WTC11 (cell line): ENCODE data around the gene NCAPH2. TPM values are rescaled to one million over a fixed set of nuclear protein-coding genes. Genes with fewer than 3 reads are reported as not detected.

Experiments
- ATAC-seq: fragments of 200-7000 bp; cut with Tn5 transposase; 2 replicates; pipeline ENCODE4 v1.10.0; 2021; ENCODE audit warnings: mild to moderate bottlenecking, moderate library complexity
- CTCF ChIA-PET: fragments of 300-600 bp; sonication (Branson Sonifier 250); formaldehyde crosslinking; loops from one replicate; lab custom pipeline; 2021; ENCODE audit warnings: antibody characterized with exemption; lab: Charles Lee
- POLR2A ChIA-PET: fragments of 350-600 bp; sonication (Branson Sonifier 250); formaldehyde crosslinking; loops from one replicate; lab custom pipeline; 2021; ENCODE audit warnings: antibody characterized with exemption; lab: Charles Lee
- DNase-seq: peaks from one replicate; pipeline ENCODE4 v3.0.0; 2021; ENCODE audit warnings: low spot score
- H3K27ac Mint-ChIP-seq: 2 replicates; pipeline ENCODE4 v1.8.0; 2021; ENCODE audit warnings: mixed read lengths
- H3K27me3 Mint-ChIP-seq: 2 replicates; pipeline ENCODE4 v1.8.0; 2021; ENCODE audit warnings: low read depth, mild to moderate bottlenecking, moderate library complexity, mixed read lengths
- H3K36me3 Mint-ChIP-seq: 2 replicates; pipeline ENCODE4 v1.8.0; 2021; ENCODE audit warnings: mixed read lengths
- H3K4me1 Mint-ChIP-seq: 2 replicates; pipeline ENCODE4 v1.8.0; 2022; ENCODE audit warnings: mixed read lengths
- H3K4me3 Mint-ChIP-seq: 2 replicates; pipeline ENCODE4 v1.8.0; 2021; ENCODE audit warnings: mild to moderate bottlenecking, moderate library complexity, mixed read lengths
- H3K9me3 Mint-ChIP-seq: 2 replicates; pipeline ENCODE4 v1.8.0; 2021; ENCODE audit warnings: mixed read lengths
- CBFB ChIP-seq: sonication (generic); formaldehyde crosslinking; IDR thresholded peaks from 2 replicates; pipeline ENCODE4 v1.8.1; 2022; ENCODE audit warnings: mild to moderate bottlenecking, low read depth, missing genetic modification reagents
- ERG ChIP-seq: fragments of 250-450 bp; sonication (Bioruptor Pico); IDR thresholded peaks from 2 replicates; pipeline ENCODE4 v1.8.0; 2021; ENCODE audit warnings: mild to moderate bottlenecking
- FOXJ3 ChIP-seq: sonication (generic); formaldehyde crosslinking; IDR thresholded peaks from 2 replicates; pipeline ENCODE4 v1.9.0; 2021; ENCODE audit warnings: missing genetic modification reagents, mild to moderate bottlenecking, borderline replicate concordance
- IRF1 ChIP-seq: sonication (generic); formaldehyde crosslinking; IDR thresholded peaks from 2 replicates; pipeline ENCODE4 v1.8.0; 2023; ENCODE audit warnings: missing genetic modification reagents
- JUN ChIP-seq: sonication (generic); formaldehyde crosslinking; IDR thresholded peaks from 2 replicates; pipeline ENCODE4 v1.8.0; 2023; ENCODE audit warnings: mild to moderate bottlenecking, missing genetic modification reagents
- KAT7 ChIP-seq: sonication (generic); formaldehyde crosslinking; IDR thresholded peaks from 2 replicates; pipeline ENCODE4 v1.8.1; 2023; ENCODE audit warnings: missing genetic modification reagents, mild to moderate bottlenecking, borderline replicate concordance
- NFE2L1 ChIP-seq: sonication (generic); formaldehyde crosslinking; IDR thresholded peaks from 2 replicates; pipeline ENCODE4 v1.8.1; 2023; ENCODE audit warnings: missing genetic modification reagents
- NR1H2 ChIP-seq: sonication (generic); formaldehyde crosslinking; IDR thresholded peaks from 2 replicates; pipeline ENCODE4 v1.9.0; 2021; ENCODE audit warnings: mild to moderate bottlenecking, moderate library complexity, missing genetic modification reagents
- OVOL2 ChIP-seq: fragments of 250-450 bp; sonication (Bioruptor Pico); IDR thresholded peaks from 2 replicates; pipeline ENCODE4 v1.9.0; 2021; ENCODE audit warnings: mild to moderate bottlenecking, borderline replicate concordance
- RELA ChIP-seq: sonication (generic); formaldehyde crosslinking; IDR thresholded peaks from 2 replicates; pipeline ENCODE4 v1.8.1; 2022; ENCODE audit warnings: missing genetic modification reagents, mild to moderate bottlenecking, borderline replicate concordance
- SOX15 ChIP-seq: fragments of 250-450 bp; sonication (Bioruptor Pico); IDR thresholded peaks from 2 replicates; pipeline ENCODE4 v1.9.0; 2021; ENCODE audit warnings: mild to moderate bottlenecking
- TCF7 ChIP-seq: sonication (generic); formaldehyde crosslinking; IDR thresholded peaks from 2 replicates; pipeline ENCODE4 v1.8.0; 2022; ENCODE audit warnings: mild to moderate bottlenecking, low read depth, missing genetic modification reagents, moderate library complexity
- TEAD4 ChIP-seq: sonication (generic); formaldehyde crosslinking; IDR thresholded peaks from 2 replicates; pipeline ENCODE4 v1.8.0; 2022; ENCODE audit warnings: mild to moderate bottlenecking, missing genetic modification reagents
- TP53 ChIP-seq: sonication (generic); formaldehyde crosslinking; IDR thresholded peaks from 2 replicates; pipeline ENCODE4 v1.8.1; 2023; ENCODE audit warnings: mild to moderate bottlenecking, missing genetic modification reagents
- ZNF317 ChIP-seq: sonication (generic); formaldehyde crosslinking; IDR thresholded peaks from 2 replicates; pipeline ENCODE4 v1.8.1; 2023; ENCODE audit warnings: low read depth, mild to moderate bottlenecking, moderate library complexity, missing genetic modification reagents, borderline replicate concordance
- total RNA-seq: library from RNA; stranded (reverse); gene quantifications from 3 replicates; pipeline ENCODE4 v1.2.3, GENCODE V29; 2021
- TF ChIP-seq, protein P1 (sequence below): sonication (generic); formaldehyde crosslinking; IDR thresholded peaks from 2 replicates; pipeline ENCODE4 v1.8.0; 2022; ENCODE audit warnings: missing genetic modification reagents
- TF ChIP-seq, protein P2 (sequence below): fragments of 200-600 bp; IDR thresholded peaks from 2 replicates; pipeline ENCODE4 v1.8.0; 2022; ENCODE audit warnings: antibody characterized with exemption
- TF ChIP-seq, protein P3 (sequence below): sonication (generic); formaldehyde crosslinking; IDR thresholded peaks from 2 replicates; pipeline ENCODE4 v1.8.0; 2023; ENCODE audit warnings: mild to moderate bottlenecking, missing genetic modification reagents
- TF ChIP-seq, protein P4 (sequence below): sonication (generic); formaldehyde crosslinking; IDR thresholded peaks from 2 replicates; pipeline ENCODE4 v1.8.1; 2023; ENCODE audit warnings: mild to moderate bottlenecking, missing genetic modification reagents

NCAPH2 gene
- total RNA-seq, 1 experiment from 2014 or later: 78.4 TPM

GRCh38 chr22:50525104-50525857, 17.3 kb downstream of the NCAPH2 start, which contains the start of gene SCO2 (continued):
- TF ChIP-seq, protein P1, sequence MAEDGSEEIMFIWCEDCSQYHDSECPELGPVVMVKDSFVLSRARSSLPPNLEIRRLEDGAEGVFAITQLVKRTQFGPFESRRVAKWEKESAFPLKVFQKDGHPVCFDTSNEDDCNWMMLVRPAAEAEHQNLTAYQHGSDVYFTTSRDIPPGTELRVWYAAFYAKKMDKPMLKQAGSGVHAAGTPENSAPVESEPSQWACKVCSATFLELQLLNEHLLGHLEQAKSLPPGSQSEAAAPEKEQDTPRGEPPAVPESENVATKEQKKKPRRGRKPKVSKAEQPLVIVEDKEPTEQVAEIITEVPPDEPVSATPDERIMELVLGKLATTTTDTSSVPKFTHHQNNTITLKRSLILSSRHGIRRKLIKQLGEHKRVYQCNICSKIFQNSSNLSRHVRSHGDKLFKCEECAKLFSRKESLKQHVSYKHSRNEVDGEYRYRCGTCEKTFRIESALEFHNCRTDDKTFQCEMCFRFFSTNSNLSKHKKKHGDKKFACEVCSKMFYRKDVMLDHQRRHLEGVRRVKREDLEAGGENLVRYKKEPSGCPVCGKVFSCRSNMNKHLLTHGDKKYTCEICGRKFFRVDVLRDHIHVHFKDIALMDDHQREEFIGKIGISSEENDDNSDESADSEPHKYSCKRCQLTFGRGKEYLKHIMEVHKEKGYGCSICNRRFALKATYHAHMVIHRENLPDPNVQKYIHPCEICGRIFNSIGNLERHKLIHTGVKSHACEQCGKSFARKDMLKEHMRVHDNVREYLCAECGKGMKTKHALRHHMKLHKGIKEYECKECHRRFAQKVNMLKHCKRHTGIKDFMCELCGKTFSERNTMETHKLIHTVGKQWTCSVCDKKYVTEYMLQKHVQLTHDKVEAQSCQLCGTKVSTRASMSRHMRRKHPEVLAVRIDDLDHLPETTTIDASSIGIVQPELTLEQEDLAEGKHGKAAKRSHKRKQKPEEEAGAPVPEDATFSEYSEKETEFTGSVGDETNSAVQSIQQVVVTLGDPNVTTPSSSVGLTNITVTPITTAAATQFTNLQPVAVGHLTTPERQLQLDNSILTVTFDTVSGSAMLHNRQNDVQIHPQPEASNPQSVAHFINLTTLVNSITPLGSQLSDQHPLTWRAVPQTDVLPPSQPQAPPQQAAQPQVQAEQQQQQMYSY (CRISPR knock-in tag): peak; percentile 36
- 0 out of 2 replicates have a peak, but pooled peaks have one; percentile 52 for TF ChIP-seq NR1H2 (CRISPR knock-in tag)
- peak; percentile 35; the same call in 1 of the 2 replicates for TF ChIP-seq ZNF317 (CRISPR knock-in tag)
- TF ChIP-seq ERG (CRISPR knock-in tag): no peak
- TF ChIP-seq FOXJ3 (CRISPR knock-in tag): no peak
- peak; percentile 48; the same call in 1 of the 2 replicates for TF ChIP-seq IRF1 (CRISPR knock-in tag)
- TF ChIP-seq, protein P2, sequence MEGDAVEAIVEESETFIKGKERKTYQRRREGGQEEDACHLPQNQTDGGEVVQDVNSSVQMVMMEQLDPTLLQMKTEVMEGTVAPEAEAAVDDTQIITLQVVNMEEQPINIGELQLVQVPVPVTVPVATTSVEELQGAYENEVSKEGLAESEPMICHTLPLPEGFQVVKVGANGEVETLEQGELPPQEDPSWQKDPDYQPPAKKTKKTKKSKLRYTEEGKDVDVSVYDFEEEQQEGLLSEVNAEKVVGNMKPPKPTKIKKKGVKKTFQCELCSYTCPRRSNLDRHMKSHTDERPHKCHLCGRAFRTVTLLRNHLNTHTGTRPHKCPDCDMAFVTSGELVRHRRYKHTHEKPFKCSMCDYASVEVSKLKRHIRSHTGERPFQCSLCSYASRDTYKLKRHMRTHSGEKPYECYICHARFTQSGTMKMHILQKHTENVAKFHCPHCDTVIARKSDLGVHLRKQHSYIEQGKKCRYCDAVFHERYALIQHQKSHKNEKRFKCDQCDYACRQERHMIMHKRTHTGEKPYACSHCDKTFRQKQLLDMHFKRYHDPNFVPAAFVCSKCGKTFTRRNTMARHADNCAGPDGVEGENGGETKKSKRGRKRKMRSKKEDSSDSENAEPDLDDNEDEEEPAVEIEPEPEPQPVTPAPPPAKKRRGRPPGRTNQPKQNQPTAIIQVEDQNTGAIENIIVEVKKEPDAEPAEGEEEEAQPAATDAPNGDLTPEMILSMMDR: no peak
- TF ChIP-seq TP53 (CRISPR knock-in tag): peak; percentile 62
- TF ChIP-seq OVOL2 (CRISPR knock-in tag): no peak
- TF ChIP-seq RELA: no peak
- TF ChIP-seq TCF7: no peak
- TF ChIP-seq TEAD4 (CRISPR knock-in tag): no peak
- no peak for TF ChIP-seq SOX15 (CRISPR knock-in tag)
- TF ChIP-seq, protein P3, sequence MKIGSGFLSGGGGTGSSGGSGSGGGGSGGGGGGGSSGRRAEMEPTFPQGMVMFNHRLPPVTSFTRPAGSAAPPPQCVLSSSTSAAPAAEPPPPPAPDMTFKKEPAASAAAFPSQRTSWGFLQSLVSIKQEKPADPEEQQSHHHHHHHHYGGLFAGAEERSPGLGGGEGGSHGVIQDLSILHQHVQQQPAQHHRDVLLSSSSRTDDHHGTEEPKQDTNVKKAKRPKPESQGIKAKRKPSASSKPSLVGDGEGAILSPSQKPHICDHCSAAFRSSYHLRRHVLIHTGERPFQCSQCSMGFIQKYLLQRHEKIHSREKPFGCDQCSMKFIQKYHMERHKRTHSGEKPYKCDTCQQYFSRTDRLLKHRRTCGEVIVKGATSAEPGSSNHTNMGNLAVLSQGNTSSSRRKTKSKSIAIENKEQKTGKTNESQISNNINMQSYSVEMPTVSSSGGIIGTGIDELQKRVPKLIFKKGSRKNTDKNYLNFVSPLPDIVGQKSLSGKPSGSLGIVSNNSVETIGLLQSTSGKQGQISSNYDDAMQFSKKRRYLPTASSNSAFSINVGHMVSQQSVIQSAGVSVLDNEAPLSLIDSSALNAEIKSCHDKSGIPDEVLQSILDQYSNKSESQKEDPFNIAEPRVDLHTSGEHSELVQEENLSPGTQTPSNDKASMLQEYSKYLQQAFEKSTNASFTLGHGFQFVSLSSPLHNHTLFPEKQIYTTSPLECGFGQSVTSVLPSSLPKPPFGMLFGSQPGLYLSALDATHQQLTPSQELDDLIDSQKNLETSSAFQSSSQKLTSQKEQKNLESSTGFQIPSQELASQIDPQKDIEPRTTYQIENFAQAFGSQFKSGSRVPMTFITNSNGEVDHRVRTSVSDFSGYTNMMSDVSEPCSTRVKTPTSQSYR (CRISPR knock-in tag): peak; percentile 39; the same call in 1 of the 2 replicates
- peak; percentile 25; the same call in 1 of the 2 replicates for TF ChIP-seq JUN (CRISPR knock-in tag)

DNA sequence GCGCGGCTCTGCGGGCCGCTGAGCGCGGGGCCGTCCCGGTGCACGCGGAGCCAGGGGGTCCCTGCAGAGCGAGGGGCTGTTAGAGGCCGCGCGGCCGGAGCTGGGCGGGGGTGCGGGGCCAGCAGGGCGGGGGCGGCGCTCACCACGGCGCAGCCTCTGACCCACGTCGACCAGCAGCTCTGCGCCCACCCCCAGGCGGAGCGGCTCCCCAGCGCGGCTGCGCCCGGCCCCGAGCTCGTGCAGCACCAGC, 17.8 kb downstream of the NCAPH2 start:
- Mint-ChIP-seq H3K4me3 (peak overlapping the region; percentile 82), H3K36me3 (no peaks in the 10 kb centered on the region), H3K27ac (no peak overlapping the region), H3K27me3 (peaks cover 41% of the 10 kb centered on the region), H3K4me1 (peaks cover 13% of the 10 kb centered on the region)
- DNase-seq: no peak
- POLR2A ChIA-PET: interaction anchor here (0.6 to 2.3 kb wide), 9 partner anchors 11 to 174 kb away, joined by 3 to 13 read pairs (median 3); partner anchors contain the start of genes CHKB, LMF2, NCAPH2 and SYCE3
- TF ChIP-seq IRF1 (CRISPR knock-in tag) (0 out of 2 replicates have a peak, but pooled peaks have one; percentile 44), KAT7 (CRISPR knock-in tag) (no peak), CBFB (CRISPR knock-in tag) (peak; percentile 92; the same call in 1 of the 2 replicates), NFE2L1 (CRISPR knock-in tag) (0 out of 2 replicates have a peak, but pooled peaks have one; percentile 3)
- TF ChIP-seq, protein P4, sequence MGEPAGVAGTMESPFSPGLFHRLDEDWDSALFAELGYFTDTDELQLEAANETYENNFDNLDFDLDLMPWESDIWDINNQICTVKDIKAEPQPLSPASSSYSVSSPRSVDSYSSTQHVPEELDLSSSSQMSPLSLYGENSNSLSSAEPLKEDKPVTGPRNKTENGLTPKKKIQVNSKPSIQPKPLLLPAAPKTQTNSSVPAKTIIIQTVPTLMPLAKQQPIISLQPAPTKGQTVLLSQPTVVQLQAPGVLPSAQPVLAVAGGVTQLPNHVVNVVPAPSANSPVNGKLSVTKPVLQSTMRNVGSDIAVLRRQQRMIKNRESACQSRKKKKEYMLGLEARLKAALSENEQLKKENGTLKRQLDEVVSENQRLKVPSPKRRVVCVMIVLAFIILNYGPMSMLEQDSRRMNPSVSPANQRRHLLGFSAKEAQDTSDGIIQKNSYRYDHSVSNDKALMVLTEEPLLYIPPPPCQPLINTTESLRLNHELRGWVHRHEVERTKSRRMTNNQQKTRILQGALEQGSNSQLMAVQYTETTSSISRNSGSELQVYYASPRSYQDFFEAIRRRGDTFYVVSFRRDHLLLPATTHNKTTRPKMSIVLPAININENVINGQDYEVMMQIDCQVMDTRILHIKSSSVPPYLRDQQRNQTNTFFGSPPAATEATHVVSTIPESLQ (CRISPR knock-in tag): no peak
- TF ChIP-seq, all 79 proteins: peak for 3
- CTCF ChIA-PET: interaction anchor here (0.6 to 4.3 kb wide), 63 partner anchors 8 to 634 kb away, joined by 3 to 60 read pairs (median 5); partner anchors contain the start of genes ADM2, ARSA, CHKB and DENND6B
- peak; percentile 15; the same call in 1 of the 2 replicates for ATAC-seq
- H3K9me3 Mint-ChIP-seq: no peaks in the 10 kb centered on the region
